Activated CD8-positive, alpha-beta memory T cell treated with anti-CD3 and anti-CD28 coated beads for 48 hours (primary cell): Measurements from ENCODE around the gene MYRIP.

Experiments
- DNase-seq, 3 experiments: peaks; one replicate each; pipeline ENCODE4 v3.0.0-alpha.2; 2020; ENCODE audit warnings: low read depth in 2 of 3, low spot score in 2 of 3

MYRIP gene

DNA sequence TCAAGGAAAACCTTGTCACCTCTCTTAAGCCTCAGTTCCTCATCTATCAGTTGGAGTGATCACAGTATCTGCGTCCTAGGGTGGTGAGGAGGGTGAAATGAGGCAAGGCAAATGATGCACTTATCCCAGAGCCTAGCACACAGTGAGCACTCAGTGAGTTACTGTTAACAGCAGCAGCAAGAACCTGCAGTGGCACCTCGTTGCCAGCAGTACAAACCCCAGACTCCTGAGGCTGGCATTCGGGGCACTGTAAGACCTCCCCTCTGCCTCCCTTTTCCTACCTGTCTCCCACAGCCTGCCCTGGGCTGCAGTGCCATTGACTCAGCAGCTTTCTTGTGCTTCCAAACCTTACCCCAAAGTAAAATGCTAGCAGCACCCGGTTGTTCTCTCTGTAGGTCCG lies 417.2 kb downstream of the MYRIP start:
- no peak for DNase-seq

GRCh38 chr3:40228792-40229350 lies 419.5 kb downstream of the MYRIP start:
- no peak for DNase-seq

GRCh38 chr3:40229386-40229785 lies 420.0 kb downstream of the MYRIP start:
- no peak for DNase-seq

DNA sequence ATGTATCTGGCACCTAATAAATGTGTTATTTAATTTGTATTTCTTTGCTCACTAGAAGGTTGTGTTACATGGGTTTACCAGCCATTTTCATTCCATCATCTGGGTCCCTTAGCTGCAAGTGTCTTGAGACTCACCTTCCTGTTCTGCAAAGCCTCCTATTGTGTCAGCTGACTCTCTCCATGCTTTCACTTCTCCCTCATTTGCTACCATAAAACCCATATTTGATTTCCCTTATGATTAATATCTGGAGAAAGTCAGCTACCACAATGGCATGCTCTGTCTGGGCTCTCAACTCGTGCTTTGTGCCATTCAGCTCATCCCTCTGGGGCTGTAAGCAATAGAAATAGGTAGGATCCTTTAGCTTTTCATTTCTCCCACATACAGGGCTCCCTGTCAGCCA lies 420.6 kb downstream of the MYRIP start:
- DNase-seq: no peak

- no peak for DNase-seq
These were observed 421.0 kb downstream of the MYRIP start for GRCh38 chr3:40230382-40230781.

DNA sequence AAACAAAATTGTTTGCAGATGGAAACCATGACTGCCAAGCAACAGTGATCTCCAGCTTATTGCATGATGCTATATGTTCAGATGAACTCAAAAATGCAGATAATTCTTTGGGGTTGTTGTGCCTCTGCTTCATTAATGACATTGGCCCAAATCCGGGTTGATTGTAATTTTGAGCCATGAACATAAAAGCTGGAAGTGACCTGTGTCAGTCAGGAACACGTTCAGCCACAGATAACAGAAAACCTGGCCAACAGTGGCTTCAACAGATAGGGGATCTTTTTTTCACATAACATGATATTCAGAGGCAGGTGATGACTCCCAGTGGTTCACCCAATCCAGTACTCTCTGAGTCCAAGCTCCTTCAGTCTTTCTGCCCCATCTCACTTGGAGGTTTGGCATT lies 423.2 kb downstream of the MYRIP start:
- DNase-seq: no peak

DNA sequence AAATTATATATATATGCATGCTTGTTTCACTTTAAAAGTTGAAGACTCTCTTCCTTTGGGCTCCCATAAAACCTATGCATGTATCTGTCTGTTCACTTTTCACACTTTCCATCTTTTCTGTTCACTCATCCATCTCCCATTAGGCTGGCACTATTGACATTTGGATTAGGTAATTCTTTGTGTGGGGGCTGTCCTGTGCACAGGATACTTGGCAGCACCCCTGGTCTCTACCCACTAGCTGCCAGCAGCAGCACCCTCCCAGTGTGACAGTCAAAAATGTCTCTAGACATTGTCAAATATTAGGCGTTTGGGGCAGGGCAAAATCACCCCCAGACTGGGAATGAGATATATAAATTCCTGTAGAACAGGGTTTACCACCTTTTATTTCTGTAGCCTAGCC lies 427.8 kb downstream of the MYRIP start:
- DNase-seq: no peak

- DNase-seq: no peak
These were observed 428.6 kb downstream of the MYRIP start for GRCh38 chr3:40237889-40238571.

- DNase-seq: no peak
These were observed 431.5 kb downstream of the MYRIP start for GRCh38 chr3:40240921-40241320.

DNA sequence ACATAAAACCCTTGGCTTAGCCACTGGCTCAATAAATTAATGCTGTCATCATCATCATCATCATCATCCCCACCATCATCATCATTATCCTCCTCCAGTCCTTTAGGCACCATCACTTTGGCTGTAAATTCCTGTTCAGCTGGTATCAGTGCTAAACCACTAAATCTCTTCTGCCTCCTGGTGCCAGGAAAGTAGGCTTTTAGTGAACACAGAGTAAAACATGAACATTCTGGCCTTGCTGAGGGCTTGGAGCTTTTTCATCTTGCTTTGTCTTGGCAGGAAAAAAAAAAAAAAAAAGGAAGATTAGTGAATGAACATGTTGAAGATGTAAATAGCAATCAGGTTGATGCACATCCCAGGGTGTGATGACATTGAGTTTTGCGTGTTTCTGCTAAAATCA lies 432.8 kb downstream of the MYRIP start:
- DNase-seq: no peak

GRCh38 chr3:40242638-40243037 lies 433.2 kb downstream of the MYRIP start:
- no peak for DNase-seq

- no peak for DNase-seq
These were observed 433.6 kb downstream of the MYRIP start for GRCh38 chr3:40243056-40243455.

DNA sequence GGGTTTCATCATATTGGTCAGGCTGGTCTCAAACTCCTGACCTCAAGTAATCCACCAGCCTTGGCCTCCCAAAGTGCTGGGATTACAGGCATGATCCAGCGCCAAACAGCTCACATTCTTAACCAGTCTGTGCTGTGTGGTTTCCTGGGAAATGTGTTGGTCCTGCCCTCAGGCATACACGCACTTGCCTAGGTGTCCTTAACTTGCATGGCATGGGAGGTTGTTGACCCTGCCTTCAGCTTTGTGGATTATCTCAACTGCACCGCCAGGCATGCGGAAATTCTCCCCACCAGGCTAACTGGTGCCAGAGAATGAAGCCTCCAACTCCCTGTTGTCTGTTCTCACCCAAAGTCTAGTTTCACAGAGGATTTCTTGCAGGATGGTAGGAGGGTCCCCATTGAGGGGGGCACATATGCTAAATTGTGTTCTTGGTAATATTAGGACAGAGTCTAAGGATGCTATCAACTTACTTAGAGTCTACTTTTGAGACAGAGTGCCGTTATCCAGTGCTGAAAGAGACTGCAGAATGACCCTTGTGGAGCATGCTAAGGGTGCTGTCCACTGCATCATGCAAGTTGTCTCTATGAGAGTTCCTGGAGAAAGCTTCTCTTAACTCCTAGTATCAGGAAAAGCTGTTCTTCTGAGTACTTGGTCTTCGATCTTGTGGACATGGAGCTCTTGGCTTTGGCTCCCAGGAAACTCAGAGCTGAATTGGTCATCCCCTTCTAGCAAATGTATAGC lies 438.5 kb downstream of the MYRIP start:
- no peak for DNase-seq

GRCh38 chr3:40248591-40248990 lies 439.2 kb downstream of the MYRIP start:
- no peak for DNase-seq

- DNase-seq: no peak
These were observed 439.8 kb downstream of the MYRIP start for GRCh38 chr3:40249168-40249567.

GRCh38 chr3:40254491-40254890 lies 445.1 kb downstream of the MYRIP start:
- no peak for DNase-seq

DNA sequence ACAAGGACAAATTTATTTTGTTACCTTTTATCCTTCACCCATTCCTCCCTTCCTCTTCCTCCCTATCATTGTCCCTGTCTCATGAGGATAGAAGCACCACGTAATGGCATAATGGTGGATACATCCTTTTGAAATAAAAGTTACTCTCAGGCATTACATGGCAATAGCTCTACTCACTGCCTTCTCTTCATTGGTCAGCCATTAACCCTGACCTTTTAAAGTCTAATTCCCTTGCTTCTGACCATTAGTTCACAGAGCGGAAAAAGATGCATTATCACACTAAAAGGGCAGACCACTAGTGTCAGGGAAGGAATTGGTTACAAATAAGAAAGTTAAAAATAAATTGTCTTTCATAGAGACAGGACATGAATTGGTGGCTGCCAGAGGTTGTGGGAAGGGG lies 445.5 kb downstream of the MYRIP start:
- DNase-seq: no peak

DNA sequence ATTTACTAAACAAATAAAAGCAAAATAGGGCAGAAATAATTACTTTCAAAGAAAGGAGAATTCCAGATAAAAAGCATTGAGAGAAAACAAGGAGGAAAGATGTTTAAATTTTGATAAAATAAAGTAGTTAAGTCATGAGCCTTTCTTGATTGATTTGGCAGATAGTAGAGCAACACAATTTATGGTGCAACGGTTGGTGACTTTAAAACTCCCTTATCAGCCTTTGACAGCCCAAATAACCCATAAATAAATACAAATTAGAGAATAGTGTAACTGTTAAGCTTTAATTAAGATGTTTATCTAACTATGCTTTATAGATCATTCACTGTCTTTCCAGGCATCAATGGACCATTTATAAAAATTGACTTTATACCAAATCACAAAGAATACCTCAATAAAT lies 446.1 kb downstream of the MYRIP start:
- no peak for DNase-seq

- DNase-seq: no peak
These were observed 448.7 kb downstream of the MYRIP start for GRCh38 chr3:40258064-40258463.

GRCh38 chr3:40258555-40258954 lies 449.1 kb downstream of the MYRIP start:
- no peak for DNase-seq

- DNase-seq: no peak
These were observed 452.9 kb downstream of the MYRIP start for GRCh38 chr3:40262331-40262730.

DNA sequence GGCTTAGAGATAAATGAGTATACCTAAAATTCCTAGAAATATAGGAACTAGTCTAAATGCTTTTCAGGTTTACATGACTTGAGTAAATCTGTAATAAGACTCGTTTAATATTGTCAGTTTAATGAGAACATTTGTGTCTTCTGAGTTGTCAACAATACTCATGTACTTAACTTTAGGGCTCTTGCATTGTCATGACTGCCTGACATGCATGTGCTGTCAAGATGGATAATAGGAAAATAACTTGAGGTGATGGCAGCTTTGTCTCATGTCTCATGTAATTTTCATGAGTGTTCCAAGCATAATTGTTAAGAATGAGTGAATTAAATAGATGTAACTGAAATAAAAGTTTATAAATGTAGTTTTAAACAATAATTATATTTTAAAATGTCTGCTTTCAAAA lies 455.0 kb downstream of the MYRIP start:
- no peak for DNase-seq

GRCh38 chr3:40265181-40265580 lies 455.8 kb downstream of the MYRIP start:
- DNase-seq: no peak
